ENCODE results near the gene ZSCAN26. TPM values are rescaled to one million over a fixed set of nuclear protein-coding genes. Genes with fewer than 3 reads are reported as not detected.
"Not testable (repeated sequence)": the region's sequence is repeated elsewhere in the genome, so short reads cannot be mapped to it uniquely, and the experiment has no call there.

Gene ZSCAN26
- total RNA-seq, 1 donor from 2014 or later: 8.6 TPM

GRCh38 chr6:28315628-28316027, 48.7 kb downstream of the ZSCAN26 start:
- DNase-seq (ENCODE audit: low read depth): no peak

- not testable (repeated sequence) for DNase-seq (ENCODE audit: low read depth)
Measured at GRCh38 chr6:28317866-28318265, 50.9 kb downstream of the ZSCAN26 start.

- DNase-seq (ENCODE audit: low read depth): no peak
Measured at GRCh38 chr6:28322661-28323060, 55.7 kb downstream of the ZSCAN26 start.

- no peak for DNase-seq (ENCODE audit: low read depth)
Measured at GRCh38 chr6:28323813-28324424, 57.0 kb downstream of the ZSCAN26 start.

DNA sequence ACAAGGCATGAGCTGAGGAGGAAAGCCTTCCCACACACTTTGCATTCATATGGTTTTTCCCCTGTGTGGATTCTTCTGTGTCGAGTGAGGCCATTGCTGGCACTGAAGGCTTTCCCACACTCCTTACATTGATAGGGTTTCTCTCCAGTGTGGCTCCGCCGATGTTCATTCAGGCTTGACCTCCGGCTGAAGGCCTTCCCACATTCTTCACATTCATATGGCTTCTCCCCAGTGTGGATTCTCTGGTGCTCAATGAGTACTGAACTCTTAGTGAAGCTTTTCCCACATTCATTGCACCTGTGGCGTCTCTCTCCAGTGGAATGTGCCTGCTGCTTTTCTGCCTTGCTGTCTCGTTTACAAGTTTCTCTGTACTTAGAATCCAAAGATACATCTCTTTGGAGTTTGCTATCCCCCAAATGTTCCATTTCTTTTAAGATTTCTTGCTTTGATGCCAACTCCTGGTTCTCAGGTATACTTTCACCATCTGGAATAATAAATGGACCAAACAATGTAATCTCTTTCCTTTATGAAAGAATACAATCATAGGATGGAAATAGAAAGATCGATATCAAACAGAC, 59.5 kb downstream of the ZSCAN26 start:
- no peak for DNase-seq (ENCODE audit: low read depth)

Other genes with a start within 250 kb of the ZSCAN26 start
- 0.78 TPM in 1 of 2 replicates, not detected in the other for gene ZNF165, start 186.6 kb upstream of the ZSCAN26 start, total RNA-seq
- 1.2 and 3.2 TPM in 2 replicates for gene ZSCAN16, start 142.5 kb upstream of the ZSCAN26 start, total RNA-seq
- gene ZKSCAN8, start 125.3 kb upstream of the ZSCAN26 start, total RNA-seq: 23.8 and 26.4 TPM in 2 replicates
- 18.1 and 19.5 TPM in 2 replicates for gene ZSCAN9, start 41.9 kb upstream of the ZSCAN26 start, total RNA-seq
- 3.7 and 4.6 TPM in 2 replicates for gene ZKSCAN4, start 14.9 kb upstream of the ZSCAN26 start, total RNA-seq
- gene NKAPL, start 7.8 kb upstream of the ZSCAN26 start, total RNA-seq: 0.36 TPM in 1 of 2 replicates, not detected in the other
- 4.6 and 4.8 TPM in 2 replicates for gene PGBD1, start 14.4 kb downstream of the ZSCAN26 start, total RNA-seq
- 12.5 and 13.2 TPM in 2 replicates for gene ZSCAN31, start 69.0 kb downstream of the ZSCAN26 start, total RNA-seq
- 4.4 and 5.5 TPM in 2 replicates for gene ZKSCAN3, start 82.8 kb downstream of the ZSCAN26 start, total RNA-seq
- 4.0 TPM in 2 replicates for gene ZSCAN12, start 132.6 kb downstream of the ZSCAN26 start, total RNA-seq
- gene ZSCAN23, start 176.3 kb downstream of the ZSCAN26 start, total RNA-seq: 2.0 and 2.5 TPM in 2 replicates
- not detected in 2 replicates for gene GPX6, start 248.7 kb downstream of the ZSCAN26 start, total RNA-seq

Data from myocyte (in vitro differentiated cells).